Measurements from ENCODE around the gene HOXD12. TPM values are rescaled to one million over a fixed set of nuclear protein-coding genes. Genes with fewer than 3 reads are reported as not detected.

Gene HOXD12
- total RNA-seq, 4 donors from 2014 or later: not detected

DNA sequence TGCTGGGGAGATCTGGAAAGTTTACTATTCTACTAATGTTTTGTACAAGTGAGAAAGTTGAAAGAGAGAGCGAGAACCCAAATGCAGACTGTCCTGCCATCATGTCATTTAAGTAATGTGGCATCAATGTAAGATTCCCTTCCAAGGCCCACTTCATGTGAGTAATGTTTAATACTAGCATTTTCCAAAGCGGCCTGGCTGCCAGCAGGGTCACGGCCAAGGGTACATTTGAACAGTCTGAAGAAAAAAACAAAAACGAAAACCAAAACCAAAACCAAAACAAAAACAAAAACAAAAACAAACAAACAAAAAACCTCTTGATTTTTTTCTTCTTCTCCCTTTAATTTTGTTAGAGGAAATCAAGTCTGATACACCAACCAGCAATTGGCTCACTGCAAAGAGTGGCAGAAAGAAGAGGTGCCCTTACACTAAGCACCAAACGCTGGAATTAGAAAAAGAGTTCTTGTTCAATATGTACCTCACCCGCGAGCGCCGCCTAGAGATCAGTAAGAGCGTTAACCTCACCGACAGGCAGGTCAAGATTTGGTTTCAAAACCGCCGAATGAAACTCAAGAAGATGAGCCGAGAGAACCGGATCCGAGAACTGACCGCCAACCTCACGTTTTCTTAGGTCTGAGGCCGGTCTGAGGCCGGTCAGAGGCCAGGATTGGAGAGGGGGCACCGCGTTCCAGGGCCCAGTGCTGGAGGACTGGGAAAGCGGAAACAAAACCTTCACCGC, 19.2 kb downstream of the HOXD12 start:
- TF ChIP-seq, protein P1, sequence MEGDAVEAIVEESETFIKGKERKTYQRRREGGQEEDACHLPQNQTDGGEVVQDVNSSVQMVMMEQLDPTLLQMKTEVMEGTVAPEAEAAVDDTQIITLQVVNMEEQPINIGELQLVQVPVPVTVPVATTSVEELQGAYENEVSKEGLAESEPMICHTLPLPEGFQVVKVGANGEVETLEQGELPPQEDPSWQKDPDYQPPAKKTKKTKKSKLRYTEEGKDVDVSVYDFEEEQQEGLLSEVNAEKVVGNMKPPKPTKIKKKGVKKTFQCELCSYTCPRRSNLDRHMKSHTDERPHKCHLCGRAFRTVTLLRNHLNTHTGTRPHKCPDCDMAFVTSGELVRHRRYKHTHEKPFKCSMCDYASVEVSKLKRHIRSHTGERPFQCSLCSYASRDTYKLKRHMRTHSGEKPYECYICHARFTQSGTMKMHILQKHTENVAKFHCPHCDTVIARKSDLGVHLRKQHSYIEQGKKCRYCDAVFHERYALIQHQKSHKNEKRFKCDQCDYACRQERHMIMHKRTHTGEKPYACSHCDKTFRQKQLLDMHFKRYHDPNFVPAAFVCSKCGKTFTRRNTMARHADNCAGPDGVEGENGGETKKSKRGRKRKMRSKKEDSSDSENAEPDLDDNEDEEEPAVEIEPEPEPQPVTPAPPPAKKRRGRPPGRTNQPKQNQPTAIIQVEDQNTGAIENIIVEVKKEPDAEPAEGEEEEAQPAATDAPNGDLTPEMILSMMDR (IDR thresholded peaks at IDR 0.05): no peak
- ATAC-seq (ENCODE audit: low FRiP score) (no peak), DNase-seq (ENCODE audit: low spot score) (no peak)

DNA sequence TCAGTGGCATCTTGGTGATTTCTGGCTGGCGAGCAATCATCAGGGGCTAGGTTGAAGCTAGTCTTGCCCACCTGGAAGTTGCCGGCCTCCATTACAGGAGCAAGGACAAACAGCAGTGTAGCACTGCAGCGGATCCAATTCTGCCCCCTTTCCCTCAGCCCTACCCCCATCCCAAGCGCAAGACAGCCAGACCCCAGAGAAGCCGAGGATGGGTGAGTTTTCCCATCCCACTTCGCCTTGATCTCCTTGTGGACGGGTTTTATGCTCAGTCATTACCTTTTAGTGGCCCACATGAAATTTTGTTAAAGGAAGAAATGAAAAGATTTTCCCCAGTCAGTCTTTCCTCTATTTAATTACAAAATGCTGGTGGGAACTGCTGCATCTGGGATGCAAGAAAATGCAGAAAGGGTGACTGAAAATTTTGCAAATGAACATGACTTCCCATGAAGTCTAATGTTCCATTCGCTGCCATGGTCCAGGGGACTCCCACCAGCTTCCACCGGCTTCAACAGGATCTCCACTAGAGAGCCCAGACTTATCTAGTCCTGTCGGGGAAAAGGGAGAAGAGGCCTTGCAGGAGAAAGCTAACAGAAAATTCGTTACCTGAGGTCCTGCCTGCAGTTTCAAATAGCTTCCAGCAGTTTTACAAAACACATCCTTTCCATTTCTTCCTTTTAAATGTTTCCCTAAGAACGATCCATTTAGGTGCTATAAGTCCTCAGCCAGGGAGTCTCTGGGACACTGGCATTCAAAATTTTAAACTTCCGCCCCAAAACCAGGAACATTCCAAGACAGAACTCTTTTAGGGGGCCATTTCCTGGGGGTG, 21.0 kb downstream of the HOXD12 start:
- TF ChIP-seq, protein P1 (IDR thresholded peaks at IDR 0.05): no peak
- ATAC-seq (ENCODE audit: low FRiP score): no peak
- no peak for DNase-seq (ENCODE audit: low spot score)

DNA sequence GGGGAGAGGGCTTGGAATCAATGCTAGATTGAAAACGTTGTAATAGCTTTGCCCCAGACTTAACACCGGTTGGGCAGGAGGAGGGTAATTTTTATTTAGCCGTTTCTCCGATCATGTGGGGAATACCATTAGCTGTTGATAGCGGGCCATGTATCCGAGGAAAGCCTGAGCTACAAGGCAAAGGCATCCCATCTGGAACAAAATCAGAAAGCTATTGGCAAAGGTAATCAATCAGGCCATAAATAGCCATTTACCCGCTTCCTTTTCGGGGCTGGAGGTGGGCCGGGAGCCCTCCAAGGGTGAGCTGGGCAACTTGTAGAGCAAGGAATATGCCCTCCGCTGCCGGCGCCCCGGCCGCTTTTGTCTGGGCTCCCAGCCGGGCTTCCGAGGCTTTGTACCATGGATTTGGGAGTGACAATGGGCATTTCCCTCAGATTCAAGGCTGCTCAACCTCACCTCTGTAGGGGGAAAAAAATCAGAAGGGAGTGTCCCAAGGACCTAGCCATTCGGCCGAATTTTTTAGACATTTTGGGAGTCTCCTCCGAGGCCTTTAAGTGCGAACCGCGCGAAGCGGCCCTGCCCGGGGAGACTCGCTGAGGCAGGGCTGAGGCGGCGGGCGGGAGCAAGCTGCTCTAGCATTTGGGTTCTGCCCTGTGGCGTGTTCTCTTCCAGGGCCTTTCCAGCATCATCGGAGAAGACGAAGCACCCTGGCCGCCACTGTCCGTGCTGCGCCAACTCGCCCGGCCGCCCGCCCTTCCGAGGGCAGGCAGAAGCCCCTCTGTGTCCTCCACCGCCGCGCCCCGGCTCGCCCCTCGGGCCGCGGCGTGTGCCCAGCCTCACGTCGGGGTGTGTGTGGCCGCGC, 21.8 kb downstream of the HOXD12 start:
- DNase-seq (ENCODE audit: low spot score) (no peak), ATAC-seq (ENCODE audit: low FRiP score) (no peak)
- TF ChIP-seq, protein P1 (IDR thresholded peaks at IDR 0.05): no peak

DNA sequence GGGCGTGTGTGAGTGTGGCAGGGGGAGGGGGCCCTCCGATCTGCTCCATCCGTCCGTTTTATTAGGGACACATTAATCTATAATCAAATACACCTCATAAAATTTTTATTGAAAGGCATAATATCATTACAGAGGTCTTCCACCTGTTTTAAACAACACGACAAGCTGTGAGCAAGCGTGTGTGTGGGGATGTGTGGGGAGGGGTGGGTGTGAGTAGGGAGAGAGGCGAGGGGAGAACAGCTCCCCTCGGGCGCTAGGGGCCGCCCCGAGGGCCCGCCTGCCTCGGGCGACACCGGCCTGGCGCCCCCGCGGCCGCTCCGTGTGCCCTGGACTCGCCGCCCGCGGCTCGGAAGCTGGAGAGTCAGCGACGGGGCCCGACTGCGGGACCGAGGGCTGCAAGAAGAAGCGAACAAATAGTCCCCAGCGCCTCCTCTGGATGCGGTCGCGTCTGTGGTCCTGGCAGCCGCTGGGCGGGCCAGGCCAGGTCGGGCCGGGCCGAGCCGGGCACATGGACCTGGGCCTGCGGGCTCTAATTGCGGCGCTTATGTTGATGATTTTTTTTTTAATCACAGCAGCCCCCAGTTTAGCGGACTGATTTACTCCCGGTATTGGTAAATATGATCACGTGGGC, 22.6 kb downstream of the HOXD12 start:
- no peak for ATAC-seq (ENCODE audit: low FRiP score)
- TF ChIP-seq, protein P1 (IDR thresholded peaks at IDR 0.05): no peak
- no peak for DNase-seq (ENCODE audit: low spot score)

DNA sequence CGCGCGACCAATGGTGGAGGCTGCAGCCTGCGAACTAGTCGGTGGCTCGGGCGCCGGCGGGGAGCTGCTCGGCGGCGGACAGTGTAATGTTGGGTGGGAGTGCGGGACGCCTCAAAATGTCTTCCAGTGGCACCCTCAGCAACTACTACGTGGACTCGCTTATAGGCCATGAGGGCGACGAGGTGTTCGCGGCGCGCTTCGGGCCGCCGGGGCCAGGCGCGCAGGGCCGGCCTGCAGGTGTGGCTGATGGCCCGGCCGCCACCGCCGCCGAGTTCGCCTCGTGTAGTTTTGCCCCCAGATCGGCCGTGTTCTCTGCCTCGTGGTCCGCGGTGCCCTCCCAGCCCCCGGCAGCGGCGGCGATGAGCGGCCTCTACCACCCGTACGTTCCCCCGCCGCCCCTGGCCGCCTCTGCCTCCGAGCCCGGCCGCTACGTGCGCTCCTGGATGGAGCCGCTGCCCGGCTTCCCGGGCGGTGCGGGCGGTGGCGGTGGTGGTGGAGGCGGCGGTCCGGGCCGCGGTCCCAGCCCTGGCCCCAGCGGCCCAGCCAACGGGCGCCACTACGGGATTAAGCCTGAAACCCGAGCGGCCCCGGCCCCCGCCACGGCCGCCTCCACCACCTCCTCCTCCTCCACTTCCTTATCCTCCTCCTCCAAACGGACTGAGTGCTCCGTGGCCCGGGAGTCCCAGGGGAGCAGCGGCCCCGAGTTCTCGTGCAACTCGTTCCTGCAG, 23.3 kb downstream of the HOXD12 start, which contains the start of gene HOXD9:
Gene HOXD9 (plus strand): TSS at position 37 of the 728 bp plus-strand sequence. CDS start 50 bp downstream, at position 87.
- TF ChIP-seq, protein P1 (IDR thresholded peaks at IDR 0.05): no peak
- DNase-seq (ENCODE audit: low spot score) (peak; percentile 53), ATAC-seq (ENCODE audit: low FRiP score) (peak; percentile 38)
